ENCODE results near the gene SNTG2.

SNTG2 gene

GRCh38 chr2:926896-927295 lies 23.8 kb upstream of the SNTG2 start:
- no peak overlapping the region for H3K4me3 ChIP-seq (ENCODE audit: low read depth, low read length)
- TF ChIP-seq CTCF (IDR thresholded peaks at IDR 0.05; ENCODE audit: borderline replicate concordance, insufficient read depth, low read depth, low read length), result no peak

GRCh38 chr2:929011-929735 lies 21.5 kb upstream of the SNTG2 start:
- no peak overlapping the region for H3K4me3 ChIP-seq (ENCODE audit: low read depth, low read length)
- TF ChIP-seq CTCF (IDR thresholded peaks at IDR 0.05; ENCODE audit: borderline replicate concordance, insufficient read depth, low read depth, low read length), result no peak

GRCh38 chr2:929925-930324 lies 20.7 kb upstream of the SNTG2 start:
- TF ChIP-seq CTCF (IDR thresholded peaks at IDR 0.05; ENCODE audit: borderline replicate concordance, insufficient read depth, low read depth, low read length), result no peak
- H3K4me3 ChIP-seq (ENCODE audit: low read depth, low read length), result no peak overlapping the region

- H3K4me3 ChIP-seq (ENCODE audit: low read depth, low read length), result no peak overlapping the region
- TF ChIP-seq CTCF (IDR thresholded peaks at IDR 0.05; ENCODE audit: borderline replicate concordance, insufficient read depth, low read depth, low read length), result no peak
Observed at GRCh38 chr2:930935-931334, 19.7 kb upstream of the SNTG2 start.

- no peak overlapping the region for H3K4me3 ChIP-seq (ENCODE audit: low read depth, low read length)
- no peak for TF ChIP-seq CTCF (IDR thresholded peaks at IDR 0.05; ENCODE audit: borderline replicate concordance, insufficient read depth, low read depth, low read length)
Observed at GRCh38 chr2:932320-933115, 18.1 kb upstream of the SNTG2 start.

GRCh38 chr2:933734-934295 lies 16.8 kb upstream of the SNTG2 start:
- TF ChIP-seq CTCF (IDR thresholded peaks at IDR 0.05; ENCODE audit: borderline replicate concordance, insufficient read depth, low read depth, low read length), result no peak
- no peak overlapping the region for H3K4me3 ChIP-seq (ENCODE audit: low read depth, low read length)
